HG03354 (cell line): ENCODE measurements around the gene NME4.
"Not testable (repeated sequence)": the region's sequence is repeated elsewhere in the genome, so short reads cannot be mapped to it uniquely, and the experiment has no call there.

ENCODE experiments used
- ATAC-seq: cut with Tn5 transposase; IDR thresholded peaks from one replicate; pipeline ENCODE4 v1.9.1; 2021; ENCODE audit warnings: mild to moderate bottlenecking; ENCODE audit not compliant: unreplicated experiment, poor library complexity, severe bottlenecking

NME4 gene

DNA sequence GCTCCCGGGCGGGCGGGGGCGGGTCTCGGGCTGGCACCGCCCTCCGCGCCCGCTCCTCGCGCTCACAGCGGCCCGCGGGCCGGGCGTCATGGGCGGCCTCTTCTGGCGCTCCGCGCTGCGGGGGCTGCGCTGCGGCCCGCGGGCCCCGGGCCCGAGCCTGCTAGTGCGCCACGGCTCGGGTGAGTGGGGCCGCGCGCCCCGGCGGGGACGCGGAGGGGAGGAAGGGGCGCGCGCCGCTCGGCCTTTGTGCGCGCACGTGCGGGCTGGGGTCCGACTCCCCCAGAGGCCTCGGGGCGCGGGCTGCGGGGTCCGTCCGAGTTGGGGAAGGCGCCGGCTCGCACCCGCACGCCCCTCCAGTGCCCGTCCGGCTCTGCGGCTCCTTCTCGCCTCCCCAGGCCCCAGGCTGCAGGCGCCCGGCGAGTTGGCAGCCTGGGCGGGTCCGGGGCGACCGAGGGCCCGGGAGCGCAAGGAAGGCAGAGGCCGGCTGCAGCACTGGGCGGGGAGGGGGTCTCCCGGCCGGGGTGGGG lies at the start of gene NME4:
NME4 (plus strand) TSS at position 65 of the 527 bp plus-strand sequence; CDS start at position 89, 24 bp downstream.
- ATAC-seq: no peak

DNA sequence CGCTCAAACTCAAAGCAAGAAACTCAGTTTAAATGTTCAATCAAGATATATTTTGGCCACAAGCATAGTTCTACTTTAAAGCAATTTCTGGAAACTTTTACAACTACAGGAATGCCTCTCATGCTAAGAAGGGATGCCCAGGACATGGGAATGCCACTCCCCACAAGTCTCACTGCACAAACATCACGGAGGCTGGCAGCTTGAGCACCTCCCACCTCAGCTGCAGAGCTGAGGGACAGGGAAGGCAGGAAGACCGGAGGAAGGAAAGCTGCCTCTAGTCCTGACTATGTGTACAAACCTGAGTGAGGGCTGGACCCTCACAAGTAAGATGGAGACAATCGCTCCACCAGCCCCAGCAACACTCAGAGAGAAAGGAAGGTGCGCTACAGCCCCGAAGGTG lies 49.8 kb upstream of the NME4 start:
- no peak for ATAC-seq

DNA sequence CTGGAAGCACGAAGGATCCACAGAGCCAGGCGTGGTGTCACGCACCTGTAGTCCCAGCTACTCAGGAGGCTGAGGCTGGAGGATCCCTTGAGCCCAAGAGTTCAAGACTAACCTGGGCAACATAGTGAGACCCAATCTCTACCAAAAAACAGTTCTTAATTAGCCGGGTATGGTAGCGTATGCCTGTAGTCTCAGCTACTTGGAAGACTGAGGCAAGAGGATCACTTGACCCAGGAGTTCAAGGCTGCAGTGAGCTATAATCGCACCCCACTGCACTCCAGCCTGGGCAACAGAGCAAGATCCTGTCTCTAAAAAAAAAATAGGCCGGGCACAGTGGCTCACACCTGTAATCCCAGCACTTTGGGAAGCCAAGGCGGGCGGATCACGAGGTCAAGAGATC lies 48.5 kb upstream of the NME4 start:
- ATAC-seq: not testable (repeated sequence)

DNA sequence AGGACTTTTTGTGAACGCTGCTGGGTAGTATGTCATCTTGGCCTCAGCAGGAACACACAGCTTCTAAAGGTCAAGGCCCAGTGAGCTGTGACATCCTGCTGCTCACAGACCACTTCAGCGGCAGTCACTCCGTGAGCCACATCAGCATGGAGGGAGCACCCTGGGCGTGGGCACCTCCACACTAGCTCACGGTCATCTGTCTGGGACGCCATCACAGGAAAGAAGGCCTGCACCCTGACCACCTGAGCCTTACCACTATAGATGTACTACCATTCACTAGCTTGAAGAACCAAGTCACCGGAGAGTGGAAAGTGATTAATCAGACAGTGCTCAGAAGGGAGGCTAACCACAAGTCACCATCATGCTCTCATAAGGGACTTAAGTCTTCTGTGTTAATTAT lies 47.8 kb upstream of the NME4 start:
- peak; percentile 27 for ATAC-seq

DNA sequence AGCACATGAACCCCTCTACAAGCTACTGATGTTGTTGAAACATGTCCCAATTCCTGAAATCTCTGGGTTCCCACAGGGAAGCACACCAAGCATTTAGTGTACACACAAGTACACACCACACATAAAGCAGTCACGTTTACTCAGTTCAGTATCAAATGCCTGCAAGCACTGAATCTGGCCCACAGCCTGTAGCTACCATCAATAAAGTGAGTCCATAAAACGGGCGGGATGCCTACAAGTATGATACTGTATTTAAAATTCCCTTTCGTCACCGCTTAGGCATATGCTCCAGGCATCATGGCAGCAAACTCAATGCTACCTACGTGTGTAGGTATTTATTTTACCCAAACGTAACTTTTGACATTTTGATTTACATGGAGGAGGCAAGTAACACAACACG lies 46.8 kb upstream of the NME4 start:
- ATAC-seq: no peak

DNA sequence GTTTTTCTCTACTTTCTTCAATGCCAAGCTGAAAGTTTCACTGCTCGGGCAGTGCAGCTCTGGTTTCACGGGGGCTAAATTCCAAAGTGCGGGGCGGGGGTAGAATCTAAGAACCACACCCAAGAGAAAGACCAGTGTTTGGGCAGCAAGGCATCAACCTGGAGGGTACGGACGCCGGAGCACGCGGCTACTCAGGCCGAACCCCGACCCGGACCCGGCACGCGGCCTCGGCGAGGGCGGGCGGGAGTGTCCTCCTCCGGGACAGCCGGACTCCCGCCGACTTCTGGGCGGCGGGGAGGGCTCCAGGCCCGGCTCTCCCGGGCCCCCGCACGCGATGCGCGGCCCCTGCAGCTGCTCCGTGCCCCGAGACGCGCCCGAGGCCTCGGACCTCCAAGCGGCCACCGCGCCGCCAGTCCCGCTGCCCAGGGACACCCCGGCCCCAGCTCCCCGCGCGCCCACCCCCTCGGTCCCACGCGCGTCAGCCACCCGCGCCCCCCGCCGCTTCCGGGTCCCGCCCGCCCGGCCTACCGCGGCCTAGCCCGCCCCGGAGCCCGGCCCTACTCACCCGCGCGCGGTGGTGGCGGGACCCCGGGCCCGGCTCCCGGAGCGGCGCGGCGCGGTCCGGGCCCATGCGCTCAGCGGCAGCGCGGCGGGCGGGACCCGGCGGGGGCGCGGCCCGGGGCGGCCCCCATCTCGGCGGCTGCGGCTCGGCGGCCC lies 45.0 kb upstream of the NME4 start:
- ATAC-seq: peak; percentile 28

DNA sequence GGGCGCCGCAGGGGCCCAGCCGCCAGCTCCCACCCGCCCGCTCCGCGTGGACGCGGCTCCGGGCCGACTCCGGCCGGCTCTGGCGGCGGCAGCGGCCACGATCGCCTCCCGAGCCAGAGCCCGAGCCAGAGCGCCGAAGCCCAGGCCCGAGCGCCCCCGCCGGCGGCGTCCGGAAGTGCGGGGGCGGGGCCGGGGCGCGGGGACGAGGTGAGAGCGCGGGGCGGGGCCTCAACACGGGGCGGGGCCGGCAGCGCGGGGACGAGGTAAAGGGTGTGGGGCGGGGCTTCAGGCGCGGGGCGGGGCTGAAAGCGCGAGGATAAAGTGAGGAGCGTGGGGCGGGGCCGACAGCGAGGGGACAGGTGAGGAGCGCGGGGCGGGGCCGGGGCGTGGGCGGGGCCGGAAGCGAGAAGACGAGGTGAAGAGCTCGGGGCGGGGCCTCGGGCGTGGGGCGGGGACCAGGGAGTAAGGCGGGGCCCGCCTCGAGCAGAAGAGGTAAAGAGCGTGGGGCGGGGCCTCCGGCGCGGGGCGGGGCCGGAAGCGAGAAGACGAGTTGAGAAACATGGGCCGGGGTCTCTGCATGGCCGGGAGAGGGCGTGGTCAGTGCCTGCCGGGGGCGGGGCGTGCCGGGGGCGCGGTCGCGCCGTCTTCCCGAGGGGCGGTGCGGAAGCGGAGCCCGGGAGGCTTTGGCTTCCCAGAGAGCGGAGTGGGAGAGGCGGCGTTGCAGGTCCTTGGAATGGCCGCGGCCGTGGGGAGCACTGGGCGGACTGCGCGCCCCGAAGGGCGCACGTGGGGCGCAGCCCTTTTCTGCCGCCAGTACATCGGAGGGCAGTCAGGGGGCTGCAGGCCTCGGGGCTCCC lies 44.2 kb upstream of the NME4 start, which contains the start of gene AXIN1:
AXIN1 (minus strand) TSS at position 177 of the 857 bp plus-strand sequence. CDS start 5,698 bp downstream, outside the sequence.
- ATAC-seq: peak; percentile 58

DNA sequence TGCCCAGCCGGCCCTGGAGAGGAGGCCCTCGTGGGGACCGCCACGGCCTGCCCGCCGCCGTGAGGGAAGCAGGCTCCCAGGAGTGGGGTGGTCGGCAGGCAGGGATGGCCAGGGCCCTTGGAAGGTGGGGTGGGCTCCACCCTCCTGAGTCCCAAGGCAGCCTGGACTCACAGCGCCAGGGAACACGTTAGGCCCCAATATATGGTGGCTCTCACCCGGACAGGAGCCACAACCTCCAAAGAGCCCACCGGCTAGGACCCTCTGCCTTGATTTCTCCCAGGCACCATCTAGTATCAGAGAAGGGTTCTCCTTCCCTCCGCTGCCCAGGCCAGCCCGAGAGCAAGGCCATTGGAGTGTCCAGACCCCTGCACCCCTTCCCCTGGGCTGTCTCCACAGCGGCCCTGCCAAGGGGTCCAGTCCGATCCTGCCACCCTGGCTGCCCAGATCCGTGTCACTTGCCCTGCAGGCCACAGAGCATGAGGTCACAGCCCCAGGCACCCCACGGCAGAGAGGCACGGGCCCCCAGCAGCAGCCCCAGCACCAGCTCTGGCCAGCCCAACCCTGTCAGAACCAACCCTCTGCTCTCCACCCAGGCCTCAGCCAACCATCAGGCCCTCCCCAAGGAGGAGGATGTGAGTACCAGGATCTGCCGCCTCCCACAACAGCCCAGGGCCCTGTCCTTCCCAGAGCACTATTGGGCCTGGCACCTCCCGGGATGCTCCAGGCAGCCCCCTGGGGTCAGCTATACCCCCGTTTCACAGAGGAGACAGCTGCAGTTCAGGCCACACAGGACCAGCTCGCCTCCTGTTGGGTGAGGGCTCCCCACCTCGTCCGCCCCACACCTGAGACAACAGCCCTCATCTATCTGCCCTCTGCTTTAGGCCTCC lies 43.4 kb upstream of the NME4 start:
- ATAC-seq: no peak

DNA sequence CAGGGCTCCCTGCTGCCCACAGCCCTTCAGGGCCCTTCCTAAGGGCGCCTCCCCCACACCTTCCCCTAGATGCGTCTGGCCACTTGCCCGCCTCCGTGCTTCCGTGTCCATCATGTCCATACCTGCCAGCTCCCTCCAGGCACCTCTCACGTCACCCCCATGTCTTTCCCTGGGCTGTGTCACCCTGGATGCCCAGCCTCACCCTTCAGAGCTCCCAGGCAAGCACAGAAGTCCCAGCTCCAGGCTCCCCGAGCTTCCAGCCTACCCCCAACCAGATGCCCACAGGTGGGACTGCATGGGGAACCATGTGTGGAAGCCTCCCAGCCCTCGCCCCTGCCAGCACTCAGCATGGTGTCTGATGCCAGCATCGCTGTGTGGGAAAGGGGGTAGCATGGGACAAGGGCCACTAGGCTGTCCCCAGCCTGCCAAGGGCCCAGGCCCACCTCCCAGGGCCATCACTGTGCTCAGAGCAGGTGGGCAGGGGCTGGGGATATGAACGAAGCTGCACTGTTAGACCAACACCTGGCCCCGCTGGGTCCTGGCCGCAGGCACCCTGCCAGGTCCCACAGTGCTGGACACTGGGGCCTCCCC lies 42.6 kb upstream of the NME4 start:
- no peak for ATAC-seq

DNA sequence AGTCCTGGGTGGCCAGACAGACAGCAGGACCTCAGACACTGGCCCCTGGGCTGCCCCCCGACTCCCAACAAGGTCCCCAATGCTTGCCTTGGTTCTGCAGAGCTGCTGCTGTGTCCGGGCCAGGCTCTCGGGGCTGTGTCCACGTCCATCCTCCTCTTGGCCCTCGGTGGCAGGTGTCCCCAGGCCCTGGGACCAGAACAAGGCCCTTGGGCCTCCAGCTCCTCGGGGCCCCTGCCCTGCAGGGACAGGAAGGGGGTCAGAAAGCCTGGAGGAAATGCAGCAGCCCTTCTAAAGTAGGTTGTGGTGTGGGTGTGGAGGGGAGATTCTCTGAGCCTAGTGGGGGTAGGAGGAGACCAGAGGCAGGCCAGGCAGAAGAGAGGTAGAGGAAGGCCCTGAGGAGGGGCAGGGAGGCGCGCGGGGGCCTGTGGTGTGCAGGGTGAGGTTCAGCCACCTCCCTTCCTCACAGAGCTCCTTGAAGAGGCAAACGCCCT lies 42.0 kb upstream of the NME4 start:
- no peak for ATAC-seq

DNA sequence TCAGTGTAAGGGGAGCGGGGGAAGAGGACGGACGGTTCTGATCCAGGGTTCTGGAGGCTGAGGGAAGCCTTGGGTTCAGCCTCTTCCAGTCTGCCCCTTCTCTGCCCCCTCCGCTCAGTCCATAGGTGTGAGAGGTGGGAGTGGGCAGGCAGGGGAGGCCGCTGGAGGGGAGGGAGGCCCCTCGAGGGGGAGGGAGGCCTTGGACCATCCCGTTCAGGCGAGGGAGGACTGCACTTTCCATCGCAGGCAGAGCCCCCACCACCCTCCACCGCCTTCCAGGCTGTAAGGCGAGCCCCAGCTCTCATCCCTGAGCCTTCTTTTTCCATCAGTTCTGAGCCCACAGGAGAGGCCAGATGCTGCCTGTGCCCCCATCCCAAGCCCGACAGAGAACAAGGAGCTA lies 40.3 kb upstream of the NME4 start:
- no peak for ATAC-seq

DNA sequence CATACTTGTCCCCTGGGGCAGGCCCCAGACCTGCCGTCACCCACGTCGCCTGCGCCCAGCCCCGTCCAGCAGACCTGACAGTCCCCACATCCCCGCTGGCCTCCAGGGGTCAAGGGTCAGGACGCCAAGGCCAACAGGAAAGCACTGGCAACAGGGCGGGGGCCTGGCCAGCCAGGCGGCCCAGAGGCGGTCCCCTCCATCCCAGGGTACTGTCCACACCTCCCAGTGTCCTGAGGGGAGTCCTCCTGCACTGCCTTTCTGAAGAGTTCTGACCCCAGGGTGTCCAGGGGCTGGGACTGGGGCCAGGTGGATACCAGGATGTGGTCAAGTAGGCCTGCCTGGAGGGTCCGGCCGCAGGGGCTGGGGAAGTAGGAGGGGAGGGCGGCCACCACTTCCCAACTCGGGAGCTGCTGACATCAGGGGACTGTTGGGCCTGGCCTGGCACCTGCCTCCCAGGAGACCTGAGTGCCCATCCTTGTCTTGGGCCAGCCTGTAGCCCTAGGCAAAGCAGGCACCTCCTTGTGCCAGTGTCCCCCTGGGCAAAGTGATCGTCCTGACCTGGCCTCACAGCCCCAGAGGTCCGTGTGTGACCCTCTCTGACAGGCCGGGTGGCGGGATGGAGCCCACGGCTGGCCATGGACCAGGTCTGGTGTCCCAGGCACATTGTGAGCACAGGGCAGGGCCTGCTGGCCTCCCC lies 37.8 kb upstream of the NME4 start:
- ATAC-seq: no peak

DNA sequence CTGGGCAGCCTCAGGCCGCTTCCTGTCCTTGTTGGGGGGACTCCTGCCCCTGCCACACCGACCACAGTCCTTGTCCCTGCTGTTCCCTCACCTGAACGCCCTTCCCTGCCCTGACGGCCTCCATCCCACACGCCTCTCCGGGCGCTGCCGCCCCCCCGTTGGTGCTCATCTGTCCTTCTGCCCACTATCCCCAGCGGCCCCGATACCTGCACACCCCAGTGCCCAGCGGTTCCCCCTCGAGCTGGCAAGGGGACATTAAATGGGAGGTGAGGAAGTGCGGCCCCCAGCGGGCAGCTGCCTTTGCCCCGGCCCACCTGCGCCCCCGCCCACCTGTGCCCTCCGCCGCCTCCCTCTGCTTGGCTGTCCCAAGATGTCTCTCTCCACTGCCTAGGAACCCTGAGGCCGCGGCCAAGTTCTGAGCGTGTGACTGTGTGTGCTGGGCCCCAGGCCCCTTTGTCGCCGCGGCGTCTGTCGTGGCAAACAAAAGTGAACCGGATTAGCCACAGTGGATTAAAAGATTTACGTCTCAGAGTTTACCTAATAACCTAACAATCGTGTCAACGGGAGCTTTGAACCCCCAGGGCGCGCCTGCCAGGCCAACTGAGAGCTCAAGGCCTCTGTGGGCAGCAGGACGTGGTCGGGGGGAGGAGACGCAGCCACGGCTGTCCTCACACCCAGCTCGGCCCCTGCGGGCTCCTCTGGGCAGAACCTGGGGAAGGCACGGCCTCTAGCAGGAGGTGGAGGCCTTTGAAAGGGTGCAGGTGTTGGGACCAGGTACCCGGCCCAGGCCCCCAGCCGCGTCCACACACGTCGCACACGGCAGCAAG lies 36.9 kb upstream of the NME4 start:
- no peak for ATAC-seq

DNA sequence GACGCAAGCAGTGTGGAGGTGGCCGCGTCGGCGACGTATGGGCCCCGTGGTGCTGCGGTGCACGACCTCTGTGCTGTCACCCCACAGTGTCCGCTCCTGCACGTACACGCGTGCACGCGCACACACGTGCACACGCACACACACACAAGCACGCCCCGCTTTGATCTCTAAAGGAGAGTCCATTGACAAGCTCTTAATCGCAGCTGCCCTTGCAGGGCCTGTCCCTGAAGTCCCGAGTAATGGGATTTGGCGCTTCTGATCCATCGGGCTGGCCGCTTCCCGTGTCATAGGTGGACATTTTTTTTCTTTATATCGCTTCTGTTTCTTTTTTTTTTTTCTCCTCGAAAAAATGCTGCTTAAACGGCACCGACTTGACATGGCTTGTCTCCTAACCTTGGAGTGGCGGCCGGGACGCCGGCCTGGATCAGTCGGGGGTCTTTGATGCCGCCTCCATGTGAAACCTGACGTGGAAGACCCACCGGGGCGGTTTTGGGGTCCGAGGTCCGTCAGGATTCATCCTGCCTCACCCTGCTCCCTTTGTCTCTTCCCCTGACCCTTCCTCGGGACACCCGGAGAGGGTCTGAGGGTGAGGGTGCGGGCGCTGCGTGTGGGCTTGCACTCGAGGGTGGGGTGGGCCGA lies 36.2 kb upstream of the NME4 start:
- ATAC-seq: no peak

DNA sequence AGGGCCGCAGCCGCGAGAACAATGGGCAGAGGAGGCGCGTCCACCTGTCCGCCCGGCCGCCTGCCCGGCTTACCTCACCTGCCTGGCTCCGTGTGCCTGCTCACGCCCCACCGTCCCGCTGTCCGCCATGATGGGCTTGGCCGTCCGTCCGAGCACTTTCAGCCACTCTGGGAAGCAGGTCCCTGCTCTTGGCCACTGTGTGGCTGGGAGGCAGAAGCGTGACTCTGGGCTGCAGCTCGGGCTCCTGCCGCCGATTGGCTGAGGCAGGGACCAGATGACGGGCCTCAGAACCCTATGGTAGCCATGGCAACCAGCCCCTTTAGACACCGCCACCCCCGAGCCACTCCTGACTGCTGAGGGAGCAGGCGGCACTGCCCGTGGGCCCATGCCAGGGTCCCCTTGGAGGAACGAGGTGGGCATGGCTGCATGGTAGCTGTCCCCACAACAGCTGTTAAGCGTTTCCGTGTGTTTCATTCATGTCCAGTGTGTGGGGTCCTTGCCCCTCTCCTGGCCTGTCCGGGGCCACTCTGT lies 35.6 kb upstream of the NME4 start:
- ATAC-seq: no peak

DNA sequence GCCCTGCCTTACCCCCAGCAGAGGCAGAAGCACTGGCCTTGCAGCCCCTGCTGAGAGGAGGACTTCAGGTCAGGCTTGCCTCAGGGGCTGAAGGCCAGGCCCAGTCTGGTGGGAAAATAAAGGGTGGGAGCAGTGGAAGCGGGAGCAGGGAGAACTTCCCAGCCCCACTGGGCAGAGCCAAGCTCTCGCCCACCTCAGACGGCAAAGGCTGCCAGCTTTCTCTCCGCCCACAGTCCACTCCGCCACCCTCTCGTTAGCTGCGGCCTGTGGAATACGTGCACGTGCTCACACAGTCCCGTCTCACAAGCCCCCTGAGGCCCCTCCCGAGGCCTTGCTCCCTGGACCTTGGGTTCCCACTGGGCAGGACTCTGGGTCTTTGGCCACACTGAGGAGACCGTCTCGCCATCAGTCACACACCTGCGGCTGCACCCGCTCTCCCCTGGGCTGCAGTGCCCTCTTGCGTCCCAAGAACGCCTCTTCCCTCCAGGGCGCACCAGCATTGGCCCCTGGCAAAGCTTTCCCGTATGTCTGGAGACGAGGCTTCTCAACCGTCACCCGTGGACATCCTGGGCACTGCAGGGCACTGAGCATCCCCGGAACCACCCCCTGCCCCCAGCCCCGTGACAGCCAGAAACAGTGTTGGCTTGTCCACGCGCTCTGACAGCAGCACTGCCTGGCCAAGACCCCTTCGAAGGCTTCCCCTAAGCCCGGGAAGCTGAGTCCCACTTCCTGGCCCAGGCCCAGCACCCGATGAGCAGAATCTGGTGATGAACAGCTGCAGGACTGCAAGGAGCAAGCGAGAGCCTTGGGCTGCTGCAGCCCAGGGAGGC lies 34.9 kb upstream of the NME4 start:
- ATAC-seq: no peak

DNA sequence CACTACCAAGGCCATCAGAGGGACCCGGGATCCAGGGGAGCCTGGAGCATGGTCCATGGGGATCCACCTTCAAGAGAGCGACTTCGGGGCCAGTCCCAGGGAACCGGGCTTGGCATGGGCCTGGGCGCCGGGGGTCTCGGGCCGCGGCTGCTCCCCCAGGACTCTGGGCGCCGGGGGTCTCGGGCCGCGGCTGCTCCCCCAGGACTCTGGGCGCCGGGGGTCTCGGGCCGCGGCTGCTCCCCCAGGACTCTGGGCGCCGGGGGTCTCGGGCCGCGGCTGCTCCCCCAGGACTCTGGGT lies 34.3 kb upstream of the NME4 start:
- ATAC-seq: not testable (repeated sequence)
